SKM-1 treated with dmso at 0.1 percent for 144 hours (cell line): ENCODE data around the gene HINFP.
"Not testable (repeated sequence)": the region's sequence is repeated elsewhere in the genome, so short reads cannot be mapped to it uniquely, and the experiment has no call there.

Experiments used
- DNase-seq: peaks from one replicate; lab custom pipeline; 2025; ENCODE audit not compliant: unreplicated experiment; lab: John Stamatoyannopoulos, UW

HINFP gene

DNA sequence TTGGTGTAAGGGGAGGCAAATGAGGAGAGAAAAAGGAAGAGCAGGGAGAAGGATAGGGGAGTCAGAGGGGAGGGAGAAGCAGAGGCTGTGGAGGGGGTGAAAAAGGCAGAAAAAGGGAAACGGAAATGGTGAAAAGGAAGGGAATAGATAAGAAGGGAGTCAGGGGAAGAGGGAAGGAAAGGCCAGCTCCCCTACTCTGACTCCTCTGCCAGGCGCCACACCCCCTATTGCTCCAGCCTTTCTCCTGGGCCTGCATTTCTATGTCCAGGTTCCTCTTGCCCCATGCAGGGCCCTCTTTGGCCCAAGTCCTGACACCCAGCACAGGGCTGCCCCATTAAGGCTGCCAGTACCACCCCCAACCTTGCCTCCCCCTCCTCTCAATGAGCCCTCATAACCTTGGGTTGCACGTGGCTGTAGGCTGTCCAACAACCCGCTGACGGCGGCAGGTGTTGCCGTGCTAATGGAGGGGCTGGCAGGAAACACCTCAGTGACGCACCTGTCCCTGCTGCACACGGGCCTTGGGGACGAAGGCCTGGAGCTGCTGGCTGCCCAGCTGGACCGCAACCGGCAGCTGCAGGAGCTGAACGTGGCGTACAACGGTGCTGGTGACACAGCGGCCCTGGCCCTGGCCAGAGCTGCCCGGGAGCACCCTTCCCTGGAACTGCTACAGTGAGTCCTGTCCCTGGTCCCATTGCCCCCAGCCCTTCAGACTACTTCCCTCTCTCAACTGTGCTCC lies 60.5 kb downstream of the HINFP start:
- peak; percentile 68 for DNase-seq

DNA sequence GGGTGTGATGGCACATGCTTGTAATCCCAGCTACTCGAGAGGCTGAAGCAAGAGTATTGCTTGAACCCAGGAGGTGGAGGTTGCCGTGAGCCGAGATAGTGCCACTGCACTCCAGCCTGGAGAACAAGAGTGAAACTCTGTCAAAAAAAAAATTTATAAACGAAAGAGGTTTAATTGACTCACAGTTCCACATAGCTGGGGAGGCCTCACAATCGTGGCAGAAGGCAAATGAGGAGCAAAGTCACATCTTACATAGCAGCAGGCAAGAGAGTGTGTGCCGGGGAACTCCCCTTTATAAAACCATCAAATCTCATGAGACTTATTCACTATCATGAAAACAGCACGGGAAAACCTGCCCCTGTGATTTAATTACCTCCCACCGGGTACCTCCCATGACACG lies 63.0 kb downstream of the HINFP start:
- DNase-seq: not testable (repeated sequence)
